Right lobe of liver (tissue), 6 donors: ENCODE results near the gene SPIB. TPM values are rescaled to one million over a fixed set of nuclear protein-coding genes. Genes with fewer than 3 reads are reported as not detected.

Experiments
- ATAC-seq, 4 donors: fragments of 200-7000 bp; cut with Tn5 transposase; one replicate each; pipeline ENCODE4 v1.9.1; 2020; ENCODE audit warnings: mild to moderate bottlenecking in 4 of 4, moderate library complexity in 4 of 4
- DNase-seq, 3 donors: peaks; one replicate each; pipeline ENCODE4 v3.0.0-alpha.2; 2020
- H3K27ac ChIP-seq, 3 donors: fragments of 200-600 bp; one replicate each; pipeline ENCODE4 v1.8.0; 2022
- H3K27me3 ChIP-seq, 2 donors: fragments of 200-600 bp; one replicate each; pipeline ENCODE4 v1.8.0; 2022
- H3K36me3 ChIP-seq, 4 donors: fragments of 200-600 bp; sonication (generic) in 1 of 4; one replicate each; pipeline versions ENCODE4 v1.5.1 to v1.8.0; 2017 to 2022; ENCODE audit warnings: control low read depth in 1 of 4
- H3K4me1 ChIP-seq, 4 donors: fragments of 200-600 bp; sonication (generic) in 1 of 4; one replicate each; pipeline versions ENCODE4 v1.5.1 to v1.8.0; 2017 to 2022; ENCODE audit warnings: control low read depth in 1 of 4
- H3K4me3 ChIP-seq, 3 donors: fragments of 200-600 bp; one replicate each; pipeline ENCODE4 v1.8.0; 2022
- H3K9me3 ChIP-seq, 4 donors: fragments of 200-600 bp; sonication (generic) in 1 of 4; one replicate each; pipeline versions ENCODE4 v1.5.1 to v1.8.0; 2017 to 2022; ENCODE audit warnings: control low read depth in 1 of 4
- CTCF ChIP-seq, 4 donors: fragments of 200-600 bp in 3 of 4; fragments of 450-650 bp in 1 of 4; IDR thresholded peaks; one replicate each; pipeline versions ENCODE4 v1.5.1 to v1.8.0; 2016 to 2022; ENCODE audit warnings: antibody characterized with exemption in 4 of 4, mild to moderate bottlenecking in 2 of 4
- POLR2A ChIP-seq: fragments of 450-650 bp; IDR thresholded peaks from one replicate; pipeline ENCODE4 v1.6.1; 2017; ENCODE audit warnings: antibody characterized with exemption, mild to moderate bottlenecking
- WGBS: methylation state at CpG from one replicate; pipeline ENCODE4 v1.1.6; 2018; ENCODE audit warnings: low coverage, low lambda C conversion rate; ENCODE audit not compliant: insufficient coverage; ENCODE audit errors: missing lambda C conversion rate; 5-methylcytosine and 5-hydroxymethylcytosine counted together
- intact Hi-C, 2 donors: fragments of 100-400 bp; cut with DNase I; formaldehyde crosslinking; loops; one replicate each; pipeline versions ENCODE4 v1.11.2 to v1.14.1; 2022
- total RNA-seq, 6 experiments: library from RNA; depleted of rRNA in 2 of 6; stranded (reverse); fragments of >200 nt in 2 of 6; fragmentation: NEBNext Ultra II Directional in 3 of 6; extraction: Animal tissue kit (Norgen Biotek cat#: 25700) in 3 of 6; gene quantifications; one replicate each; pipeline versions ENCODE4 v1.1.0 to v1.2.4, GENCODE V29; 2016 to 2023
- donor health status: DM: no; HTN: yes; CAD: no.
- donor health status: DM: no; HTN: no; CAD: no.
- donor health status: DM: no; HTN: no; CAD: no.
- donor health status: DM: no; HTN: yes; CAD: no.
- donor health status: DM: no; HTN: yes; CAD: no.

SPIB gene
- total RNA-seq, 6 experiments from 2014 or later: 0.51 TPM; not detected in 5

GRCh38 chr19:50460161-50460765 is 41.5 kb downstream of the SPIB start:
- DNase-seq (no peak), ATAC-seq (no peak)
- H3K27ac ChIP-seq: no peak overlapping the region
- peaks cover 0 to 4% (median 0%) of the 10 kb centered on the region in 4 donors for H3K4me1 ChIP-seq
- intact Hi-C loops: no loop called here
- no peaks in the 10 kb centered on the region for H3K36me3 ChIP-seq
- no peaks in the 10 kb centered on the region for H3K27me3 ChIP-seq
- TF ChIP-seq POLR2A (no peak), CTCF (IDR thresholded peaks at IDR 0.05) (no peak)
- H3K9me3 ChIP-seq: no peaks in the 10 kb centered on the region
- no peak overlapping the region for H3K4me3 ChIP-seq
- WGBS: 29% methylated on average over 8 of the region's 13 CpGs

- no peaks in the 10 kb centered on the region for H3K27me3 ChIP-seq
- DNase-seq (peak in 2 of 3 donors; percentile 48 to 59), ATAC-seq (peak; percentile 79 to 90 (median 88))
- peaks cover 0 to 7% (median 0%) of the 10 kb centered on the region in 4 donors for H3K4me1 ChIP-seq
- no peaks in the 10 kb centered on the region for H3K9me3 ChIP-seq
- no peak overlapping the region for H3K4me3 ChIP-seq
- H3K36me3 ChIP-seq: no peaks in the 10 kb centered on the region
- WGBS: 8% methylated on average over 16 of the region's 28 CpGs
- TF ChIP-seq CTCF (IDR thresholded peaks at IDR 0.05) (peak; percentile 76 to 80 (median 78)), POLR2A (no peak)
- no peak overlapping the region for H3K27ac ChIP-seq
- intact Hi-C loops: no loop called here
Measured at GRCh38 chr19:50461066-50461875, 42.5 kb downstream of the SPIB start.

- H3K9me3 ChIP-seq: no peaks in the 10 kb centered on the region
- peaks cover 0 to 7% (median 0%) of the 10 kb centered on the region in 4 donors for H3K4me1 ChIP-seq
- no peak overlapping the region for H3K27ac ChIP-seq
- WGBS: 74% methylated on average over 7 of the region's 7 CpGs
- ATAC-seq: no peak
- no peaks in the 10 kb centered on the region for H3K27me3 ChIP-seq
- intact Hi-C loops: no loop called here
- H3K4me3 ChIP-seq: no peak overlapping the region
- no peak for DNase-seq
- H3K36me3 ChIP-seq: no peaks in the 10 kb centered on the region
- TF ChIP-seq POLR2A (no peak), CTCF (IDR thresholded peaks at IDR 0.05) (no peak)
Measured at GRCh38 chr19:50462970-50463369, 44.2 kb downstream of the SPIB start.

GRCh38 chr19:50464348-50464747 is 45.6 kb downstream of the SPIB start:
- H3K27me3 ChIP-seq: no peaks in the 10 kb centered on the region
- WGBS: no CpG with 5 or more reads among the region's 19 CpGs
- H3K4me3 ChIP-seq: no peak overlapping the region
- TF ChIP-seq CTCF (IDR thresholded peaks at IDR 0.05): no peak
- TF ChIP-seq POLR2A: no peak
- no peaks in the 10 kb centered on the region for H3K36me3 ChIP-seq
- no peak for DNase-seq
- intact Hi-C loops: no loop called here
- peaks cover 0 to 7% (median 0%) of the 10 kb centered on the region in 4 donors for H3K4me1 ChIP-seq
- no peak for ATAC-seq
- no peak overlapping the region for H3K27ac ChIP-seq
- H3K9me3 ChIP-seq: no peaks in the 10 kb centered on the region
